Endometrial microvascular endothelial cells (primary cell): ENCODE measurements around the gene MYO10. TPM values are rescaled to one million over a fixed set of nuclear protein-coding genes. Genes with fewer than 3 reads are reported as not detected.

Source experiments
- in situ Hi-C: cut with HindIII; loops from 2 replicates; pipeline ENCODE4 v1.10.0; 2017; ENCODE audit warnings: low sequenced_read_pairs, low pct_unique_long_range_greater_than_20kb; ENCODE audit errors: inconsistent ontology term
- total RNA-seq: library from RNA; depleted of rRNA; stranded (reverse); fragments of >200 nt; gene quantifications from one replicate; pipeline ENCODE4 v1.2.3, GENCODE V29; 2015; ENCODE audit errors: inconsistent ontology term

The MYO10 gene
- total RNA-seq, 1 donor from 2014 or later, result 36.3 TPM

- in situ Hi-C loops, result loop anchor here (25.0 kb wide), 1 partner anchor 411 kb away; no protein-coding TSS in a partner anchor
Observed at GRCh38 chr5:16776611-16777251, 159.4 kb downstream of the MYO10 start.

GRCh38 chr5:16774806-16775205 lies 161.3 kb downstream of the MYO10 start:
- in situ Hi-C loops, result loop anchor here (25.0 kb wide), 1 partner anchor 412 kb away; no protein-coding TSS in a partner anchor

DNA sequence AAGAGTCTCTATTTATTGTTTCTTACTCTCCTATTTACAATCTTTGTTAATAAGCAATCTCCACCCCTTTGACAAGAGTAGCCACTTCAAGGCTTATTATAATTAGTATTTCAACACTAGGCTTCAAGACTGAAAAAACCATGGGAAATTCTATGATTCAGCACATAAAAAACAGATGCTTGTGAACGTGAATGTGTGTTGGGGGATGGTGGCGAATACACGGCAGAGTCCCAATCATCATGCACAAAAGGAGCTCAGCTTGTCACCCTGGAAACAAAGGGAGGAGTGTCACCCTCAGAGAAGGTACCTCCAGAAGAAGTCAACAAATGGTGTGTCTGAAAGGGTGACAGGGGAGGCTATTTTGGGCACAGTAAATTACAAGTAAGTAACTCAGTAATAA lies 162.1 kb downstream of the MYO10 start:
- in situ Hi-C loops, result no loop called here

- in situ Hi-C loops, result no loop called here
Observed at GRCh38 chr5:16772556-16772955, 163.5 kb downstream of the MYO10 start.

DNA sequence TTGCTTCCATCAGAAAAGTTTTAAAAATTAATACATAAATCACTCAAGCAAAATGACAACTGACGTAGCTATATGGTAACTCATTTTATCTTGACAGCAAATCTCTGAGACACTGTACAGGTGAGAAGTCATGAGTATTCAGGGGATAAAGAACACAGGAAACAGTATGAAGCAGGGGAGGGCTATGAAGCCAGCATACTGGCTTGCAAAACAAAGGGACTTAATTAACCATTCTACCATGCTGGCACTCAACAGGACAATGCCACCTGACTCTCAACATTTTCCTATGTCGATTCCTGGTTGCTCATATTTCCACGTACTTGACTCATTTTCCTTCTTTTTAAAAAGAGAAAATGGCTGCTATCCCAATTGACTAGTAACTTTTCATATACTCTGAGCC lies 167.9 kb downstream of the MYO10 start:
- in situ Hi-C loops, result no loop called here

- in situ Hi-C loops, result no loop called here
Observed at GRCh38 chr5:16763211-16763610, 172.9 kb downstream of the MYO10 start.

GRCh38 chr5:16759147-16759773 lies 176.8 kb downstream of the MYO10 start:
- in situ Hi-C loops, result loop anchor here (10.0 kb wide), 1 partner anchor 74 kb away; no protein-coding TSS in a partner anchor

DNA sequence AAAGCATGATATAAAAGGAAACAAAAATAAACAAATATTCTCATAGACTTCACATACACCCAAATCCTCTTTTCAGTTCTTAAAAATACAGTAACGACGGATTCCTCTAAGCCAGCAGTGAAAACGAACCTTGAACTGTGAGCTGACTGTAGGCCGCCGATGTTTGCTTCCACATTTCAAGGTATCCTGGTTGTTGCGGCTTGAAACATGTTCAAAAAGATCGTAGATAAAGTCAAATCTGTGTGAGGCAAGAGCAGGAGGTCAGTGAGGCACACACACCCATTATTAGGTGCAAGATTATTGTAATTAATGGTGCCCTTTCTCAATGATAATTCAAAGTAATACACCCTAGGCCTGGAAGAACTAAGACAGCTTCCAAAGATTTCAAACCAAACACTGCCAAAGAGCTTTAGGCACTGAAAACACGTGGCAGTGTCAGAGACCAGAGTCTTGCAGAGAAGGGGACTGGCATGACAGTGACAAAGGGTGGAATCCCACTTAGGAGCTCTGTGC lies 178.0 kb downstream of the MYO10 start:
- in situ Hi-C loops, result loop anchor here (10.0 kb wide), 1 partner anchor 73 kb away; no protein-coding TSS in a partner anchor

DNA sequence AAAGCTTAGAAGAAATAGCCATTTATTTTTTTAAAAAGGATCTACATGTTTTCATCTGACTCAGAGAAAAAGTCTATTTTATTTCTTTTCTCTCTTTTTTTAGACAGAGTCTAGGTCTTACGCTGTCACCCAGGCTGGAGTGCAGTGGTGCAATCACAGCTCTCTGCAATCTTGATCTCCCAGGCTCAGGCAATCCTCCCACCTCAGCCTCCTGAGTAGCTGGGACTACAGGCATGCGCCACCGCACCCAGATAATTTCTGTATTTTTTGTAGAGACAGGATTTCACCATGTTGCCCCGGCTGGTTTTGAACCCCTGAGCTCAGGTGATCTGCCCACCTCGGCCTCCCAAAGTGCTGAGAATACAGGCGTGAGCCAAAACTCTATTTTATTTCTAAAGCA lies 178.5 kb downstream of the MYO10 start:
- in situ Hi-C loops, result loop anchor here (10.0 kb wide), 1 partner anchor 73 kb away; no protein-coding TSS in a partner anchor

DNA sequence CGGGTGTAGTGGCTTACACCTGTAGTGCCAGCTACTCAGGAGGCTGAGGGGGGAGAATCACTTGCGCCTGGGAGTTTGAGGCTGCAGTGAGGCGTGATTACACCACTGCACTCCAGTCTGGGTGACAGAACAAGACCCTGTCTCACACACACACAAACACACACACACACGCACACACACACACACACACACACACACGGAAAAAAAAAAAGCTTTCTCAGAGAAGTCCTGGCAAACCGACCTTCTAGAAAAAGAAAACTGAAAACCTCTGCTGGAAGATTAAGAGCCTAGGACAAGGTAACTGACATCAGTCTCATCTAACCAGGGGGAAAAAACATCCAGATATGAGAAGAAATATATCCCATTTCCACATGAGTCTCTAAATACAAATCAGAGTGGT lies 178.9 kb downstream of the MYO10 start:
- in situ Hi-C loops, result loop anchor here (10.0 kb wide), 1 partner anchor 72 kb away; no protein-coding TSS in a partner anchor

GRCh38 chr5:16756692-16757091 lies 179.4 kb downstream of the MYO10 start:
- in situ Hi-C loops, result loop anchor here (10.0 kb wide), 1 partner anchor 72 kb away; no protein-coding TSS in a partner anchor

DNA sequence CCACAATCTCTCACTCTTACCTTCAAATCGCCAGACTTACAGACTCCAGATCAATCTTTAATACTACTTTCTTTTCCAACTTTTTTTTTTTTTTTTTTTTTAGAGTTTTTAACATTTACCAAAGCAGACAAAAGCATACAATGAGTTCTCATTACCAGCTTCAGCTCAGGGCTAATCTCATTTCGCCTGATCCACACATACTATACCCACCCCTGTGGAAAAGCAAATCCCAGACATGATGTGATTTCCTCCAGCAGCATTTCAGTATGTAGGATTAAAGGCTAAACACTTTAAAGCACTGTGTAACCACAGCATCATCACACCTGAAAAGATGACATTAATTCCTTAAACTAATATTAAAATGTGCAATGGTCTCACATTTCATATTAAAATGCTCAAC lies 180.4 kb downstream of the MYO10 start:
- in situ Hi-C loops, result loop anchor here (10.0 kb wide), 1 partner anchor 71 kb away; no protein-coding TSS in a partner anchor

GRCh38 chr5:16754601-16755000 lies 181.5 kb downstream of the MYO10 start:
- in situ Hi-C loops, result loop anchor here (10.0 kb wide), 1 partner anchor 70 kb away; no protein-coding TSS in a partner anchor

GRCh38 chr5:16754086-16754485 lies 182.0 kb downstream of the MYO10 start:
- in situ Hi-C loops, result loop anchor here (10.0 kb wide), 1 partner anchor 69 kb away; no protein-coding TSS in a partner anchor

- in situ Hi-C loops, result loop anchor here (10.0 kb wide), 1 partner anchor 66 kb away; no protein-coding TSS in a partner anchor
Observed at GRCh38 chr5:16750445-16750844, 185.6 kb downstream of the MYO10 start.

- in situ Hi-C loops, result loop anchor here (10.0 kb wide), 1 partner anchor 65 kb away; no protein-coding TSS in a partner anchor
Observed at GRCh38 chr5:16749626-16750025, 186.5 kb downstream of the MYO10 start.

DNA sequence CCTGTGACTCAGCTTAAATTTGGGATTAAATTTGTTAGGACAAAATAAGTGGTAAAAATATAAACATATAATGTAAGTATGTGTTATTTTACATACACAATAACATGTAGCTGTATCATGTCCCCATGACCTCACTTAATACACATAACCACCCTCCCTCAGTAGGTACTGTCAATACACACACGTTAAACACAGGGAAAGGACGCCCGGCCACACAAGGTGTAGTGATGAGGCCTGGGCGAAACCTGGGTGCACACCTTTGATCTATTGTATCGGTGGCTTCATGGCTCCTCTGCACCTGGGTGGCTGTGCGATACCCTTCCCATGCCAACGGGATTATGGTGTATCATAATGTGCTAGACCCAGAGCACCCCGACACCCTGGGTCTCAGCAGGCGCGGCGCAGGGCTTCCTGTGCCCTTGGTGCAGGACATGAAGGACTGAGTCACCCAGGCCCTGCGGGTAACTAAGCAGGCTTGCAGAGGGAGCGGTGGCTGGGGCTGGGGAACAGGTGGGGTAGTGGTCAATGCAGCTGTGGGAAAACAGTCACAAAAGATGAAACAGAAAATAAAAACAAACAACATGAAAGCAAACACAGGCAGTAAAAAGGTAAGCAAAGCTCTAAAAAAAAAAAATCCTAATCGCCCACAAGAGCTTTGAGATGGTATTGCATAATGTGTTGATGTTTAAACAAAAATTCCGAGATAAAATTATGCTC lies 191.8 kb downstream of the MYO10 start:
- in situ Hi-C loops, result no loop called here

- in situ Hi-C loops, result no loop called here
Observed at GRCh38 chr5:16742938-16743337, 193.2 kb downstream of the MYO10 start.

DNA sequence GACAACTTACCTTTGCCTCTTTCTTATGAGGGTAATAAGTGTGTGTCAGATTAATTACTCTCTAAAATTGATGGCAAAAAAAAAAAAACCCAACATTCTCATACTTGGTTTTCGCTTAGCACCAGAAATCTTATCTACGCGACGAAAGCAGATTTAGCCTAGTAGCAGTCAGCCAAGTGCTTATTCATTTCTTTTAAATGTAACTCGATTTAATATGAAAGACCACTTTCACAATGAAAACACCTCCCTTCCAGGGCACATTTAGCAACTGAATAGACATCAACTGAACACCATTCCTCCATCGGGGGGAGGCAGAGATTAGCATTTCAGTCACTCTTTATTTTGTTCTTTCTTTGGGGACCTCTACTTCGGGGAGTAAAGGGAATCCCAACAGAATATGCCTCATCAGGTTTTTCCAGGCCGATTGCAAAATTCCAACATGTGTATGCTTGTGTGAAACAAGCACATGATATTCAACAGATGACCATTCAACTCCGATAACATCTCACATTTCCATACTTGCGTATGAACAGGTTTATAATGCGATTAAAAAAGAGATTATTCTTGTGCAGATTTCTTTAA lies 195.2 kb downstream of the MYO10 start:
- in situ Hi-C loops, result no loop called here
